GM13977 (cell line): ENCODE data around the gene ERC2.

Source experiments
- DNase-seq: peaks from one replicate; pipeline ENCODE4 v3.0.0; 2012; ENCODE audit warnings: low spot score
- in situ Hi-C: fragments of 300-500 bp; cut with MboI; formaldehyde crosslinking; loops from one replicate; pipeline ENCODE4 v1.12.0; 2022; ENCODE audit warnings: low sequenced_read_pairs, low pct_unique_long_range_greater_than_20kb, mixed read lengths, inconsistent platforms; ENCODE audit not compliant: unreplicated experiment
- TF ChIP-seq, protein P1 (sequence below): IDR thresholded peaks from 2 replicates; pipeline ENCODE4 v1.5.1; 2012; ENCODE audit warnings: mild to moderate bottlenecking, control low read depth; ENCODE audit not compliant: insufficient read depth; ENCODE audit errors: extremely low read depth, missing control alignments

ERC2 gene

GRCh38 chr3:55782807-55783206 is 685.5 kb downstream of the ERC2 start:
- in situ Hi-C loops, result no loop called here
- TF ChIP-seq, protein P1, sequence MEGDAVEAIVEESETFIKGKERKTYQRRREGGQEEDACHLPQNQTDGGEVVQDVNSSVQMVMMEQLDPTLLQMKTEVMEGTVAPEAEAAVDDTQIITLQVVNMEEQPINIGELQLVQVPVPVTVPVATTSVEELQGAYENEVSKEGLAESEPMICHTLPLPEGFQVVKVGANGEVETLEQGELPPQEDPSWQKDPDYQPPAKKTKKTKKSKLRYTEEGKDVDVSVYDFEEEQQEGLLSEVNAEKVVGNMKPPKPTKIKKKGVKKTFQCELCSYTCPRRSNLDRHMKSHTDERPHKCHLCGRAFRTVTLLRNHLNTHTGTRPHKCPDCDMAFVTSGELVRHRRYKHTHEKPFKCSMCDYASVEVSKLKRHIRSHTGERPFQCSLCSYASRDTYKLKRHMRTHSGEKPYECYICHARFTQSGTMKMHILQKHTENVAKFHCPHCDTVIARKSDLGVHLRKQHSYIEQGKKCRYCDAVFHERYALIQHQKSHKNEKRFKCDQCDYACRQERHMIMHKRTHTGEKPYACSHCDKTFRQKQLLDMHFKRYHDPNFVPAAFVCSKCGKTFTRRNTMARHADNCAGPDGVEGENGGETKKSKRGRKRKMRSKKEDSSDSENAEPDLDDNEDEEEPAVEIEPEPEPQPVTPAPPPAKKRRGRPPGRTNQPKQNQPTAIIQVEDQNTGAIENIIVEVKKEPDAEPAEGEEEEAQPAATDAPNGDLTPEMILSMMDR, result no peak
- DNase-seq, result no peak

- TF ChIP-seq, protein P1, result no peak
- no peak for DNase-seq
- in situ Hi-C loops, result no loop called here
Measured at GRCh38 chr3:55782351-55782750, 685.9 kb downstream of the ERC2 start.

GRCh38 chr3:55780913-55781312 is 687.4 kb downstream of the ERC2 start:
- in situ Hi-C loops, result no loop called here
- TF ChIP-seq, protein P1, result no peak
- no peak for DNase-seq

DNA sequence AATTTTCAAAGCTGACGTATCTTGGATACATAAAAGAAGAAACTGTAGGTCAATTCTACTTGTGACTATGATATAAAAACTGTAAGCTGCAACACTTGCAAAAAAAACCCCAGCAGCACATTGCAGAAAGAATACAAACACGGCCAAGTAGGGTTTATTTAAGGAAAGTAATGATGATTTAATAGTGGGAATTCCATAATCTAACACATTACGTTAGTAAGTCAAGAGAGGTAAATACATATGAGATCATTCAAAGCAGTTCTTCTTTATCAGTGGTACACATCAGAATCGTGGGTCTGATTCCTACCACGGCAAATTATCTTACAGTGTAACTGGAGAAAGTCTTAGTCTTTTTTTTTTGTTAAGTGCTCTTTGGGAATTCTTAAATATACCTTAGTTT is 688.7 kb downstream of the ERC2 start:
- DNase-seq, result no peak
- in situ Hi-C loops, result no loop called here
- TF ChIP-seq, protein P1, result no peak

- in situ Hi-C loops, result no loop called here
- DNase-seq, result no peak
- TF ChIP-seq, protein P1, result no peak
Measured at GRCh38 chr3:55775366-55776154, 692.7 kb downstream of the ERC2 start.

- TF ChIP-seq, protein P1, result no peak
- no peak for DNase-seq
- in situ Hi-C loops, result no loop called here
Measured at GRCh38 chr3:55774856-55775255, 693.4 kb downstream of the ERC2 start.
